Endothelial cell of umbilical vein (primary cell): ENCODE data around the gene PPP1R8. TPM values are rescaled to one million over a fixed set of nuclear protein-coding genes. Genes with fewer than 3 reads are reported as not detected.

ENCODE experiments used
- BruUV-seq: library from RNA; stranded (reverse); fragments of 400-500 nt; replicated peaks from 2 replicates; lab custom pipeline; 2021; lab: Mats Ljungman, UMichigan
- CTCF ChIA-PET: fragments of 300-600, 350-600 bp; sonication (Branson Sonifier 250); formaldehyde crosslinking; loops from one replicate; lab custom pipeline; 2021; ENCODE audit warnings: antibody characterized with exemption, inconsistent platforms; lab: Charles Lee
- POLR2A ChIA-PET: fragments of 300-600, 350-600 bp; sonication (Branson Sonifier 250); formaldehyde crosslinking; loops from one replicate; lab custom pipeline; 2021; ENCODE audit warnings: antibody characterized with exemption, inconsistent platforms; lab: Charles Lee
- DNase-seq: peaks from one replicate; pipeline ENCODE4 v3.0.0-alpha.2; 2011; ENCODE audit warnings: low read depth, low spot score
- FAIRE-seq: peaks from 2 replicates; lab custom pipeline; 2011; peaks lifted over from hg19 to GRCh38; lab: Jason Lieb, UNC
- H2AFZ ChIP-seq: 2 replicates; pipeline ENCODE4 v1.6.0; 2012; ENCODE audit warnings: low read depth, low read length, control low read depth, inconsistent platforms
- H3K27ac ChIP-seq: 2 replicates; pipeline ENCODE4 v1.5.1; 2011; ENCODE audit warnings: low read depth, mild to moderate bottlenecking, control low read depth, low read length, moderate library complexity; ENCODE audit not compliant: insufficient read depth
- H3K27me3 ChIP-seq, 2 experiments: 2 replicates each; pipeline versions ENCODE4 v1.6.0 to v1.6.1; 2011; ENCODE audit warnings: low read length in 2 of 2, mixed read lengths in 1 of 2; ENCODE audit not compliant: control insufficient read depth in 2 of 2, insufficient read depth in 2 of 2
- H3K36me3 ChIP-seq, 2 experiments: 2 replicates in 1 of 2; 3 replicates in 1 of 2; pipeline ENCODE4 v1.5.1; 2011; ENCODE audit warnings: low read length in 2 of 2, mild to moderate bottlenecking in 1 of 2, moderate library complexity in 1 of 2; ENCODE audit not compliant: control insufficient read depth in 2 of 2, insufficient read depth in 2 of 2; ENCODE audit errors: extremely low read depth in 1 of 2
- H3K4me1 ChIP-seq: 3 replicates; pipeline ENCODE4 v1.5.1; 2011; ENCODE audit warnings: mild to moderate bottlenecking, low read length; ENCODE audit not compliant: control insufficient read depth, insufficient read depth; ENCODE audit errors: extremely low read depth
- H3K4me2 ChIP-seq: 2 replicates; pipeline ENCODE4 v1.6.1; 2011; ENCODE audit warnings: low read length, control low read depth, mixed read lengths; ENCODE audit not compliant: insufficient read depth
- H3K4me3 ChIP-seq, 3 experiments: fragments of 200-600 bp in 1 of 3; sonication (generic), shearing (Covaris generic) in 1 of 3; replicated peaks in 1 of 3; 2 replicates each; pipeline ENCODE4 v1.5.1; 2011 to 2016; ENCODE audit warnings: control low read depth in 3 of 3, low read length in 3 of 3, mild to moderate bottlenecking in 2 of 3, inconsistent platforms in 1 of 3, low read depth in 1 of 3, moderate library complexity in 1 of 3; ENCODE audit not compliant: insufficient read depth in 1 of 3
- H3K79me2 ChIP-seq: 2 replicates; pipeline ENCODE4 v1.6.0; 2012; ENCODE audit warnings: low read length, inconsistent platforms; ENCODE audit not compliant: control insufficient read depth, insufficient read depth
- H3K9ac ChIP-seq: replicated peaks from 2 replicates; pipeline ENCODE3; 2011; ENCODE audit warnings: low read length, control low read depth; ENCODE audit not compliant: insufficient read depth; ENCODE audit errors: extremely low read depth
- H3K9me1 ChIP-seq: replicated peaks from 3 replicates; pipeline ENCODE4 v1.6.0; 2011; ENCODE audit warnings: mild to moderate bottlenecking, low read length; ENCODE audit not compliant: control insufficient read depth, insufficient read depth; ENCODE audit errors: extremely low read depth
- H3K9me3 ChIP-seq: replicated peaks from 2 replicates; pipeline ENCODE4 v1.5.1; 2012; ENCODE audit warnings: low read length, inconsistent platforms; ENCODE audit not compliant: control insufficient read depth, insufficient read depth
- H4K20me1 ChIP-seq: replicated peaks from 2 replicates; pipeline ENCODE3; 2011; ENCODE audit warnings: mild to moderate bottlenecking, low read length; ENCODE audit not compliant: control insufficient read depth, insufficient read depth; ENCODE audit errors: extremely low read depth
- EZH2 ChIP-seq: IDR thresholded peaks from 2 replicates; pipeline ENCODE4 v1.6.1; 2012; ENCODE audit warnings: borderline replicate concordance, low read depth, mild to moderate bottlenecking, moderate library complexity, low read length, inconsistent platforms; ENCODE audit not compliant: severe bottlenecking
- FOS ChIP-seq: IDR thresholded peaks from 2 replicates; pipeline ENCODE4 v1.6.1; 2011; ENCODE audit warnings: mild to moderate bottlenecking, low read length, moderate library complexity, borderline replicate concordance; ENCODE audit not compliant: insufficient read depth
- GATA2 ChIP-seq: IDR thresholded peaks from 2 replicates; pipeline ENCODE4 v1.7.0; 2011; ENCODE audit warnings: low read depth, mild to moderate bottlenecking, moderate library complexity, mixed read lengths, low read length; ENCODE audit not compliant: insufficient read length, insufficient read depth
- JUN ChIP-seq: IDR thresholded peaks from 2 replicates; pipeline ENCODE4 v1.6.1; 2011; ENCODE audit warnings: borderline replicate concordance, low read depth; ENCODE audit not compliant: insufficient read length, insufficient read depth
- MYC ChIP-seq: IDR thresholded peaks from one replicate; pipeline ENCODE4 v1.6.1; 2011; ENCODE audit warnings: mild to moderate bottlenecking, low read depth, low read length
- POLR2A ChIP-seq: IDR thresholded peaks from 2 replicates; pipeline ENCODE4 v1.6.1; 2012; ENCODE audit warnings: low read depth, mild to moderate bottlenecking, control low read depth, low read length
- POLR2AphosphoS5 ChIP-seq: IDR thresholded peaks from 2 replicates; pipeline ENCODE4 v1.6.1; 2012; ENCODE audit warnings: low read depth, mild to moderate bottlenecking, control low read depth, low read length, moderate library complexity; ENCODE audit not compliant: insufficient read depth
- dilution Hi-C: fragments of 300-500 bp; cut with MboI; formaldehyde crosslinking; loops from one replicate; pipeline ENCODE4 v1.15.0; 2019; ENCODE audit warnings: low sequenced_read_pairs; ENCODE audit not compliant: extremely low pct_ligation_motif_present
- intact Hi-C: fragments of 100-400 bp; cut with micrococcal nuclease; formaldehyde crosslinking; loops from one replicate; pipeline ENCODE4 v1.10.0; 2022
- polyA plus RNA-seq, 4 experiments: library from polyadenylated mRNA; depleted of rRNA in 3 of 4; stranded (reverse) in 3 of 4; unstranded in 1 of 4; fragments of >200 nt; gene quantifications; 2 replicates each; pipeline versions ENCODE4 v1.2.1 to v1.2.3, GENCODE V29; 2011 to 2012; ENCODE audit warnings: missing spikeins in 1 of 4
- total RNA-seq: library from RNA; stranded (reverse); gene quantifications from 2 replicates; pipeline ENCODE4 v1.2.3, GENCODE V29; 2021
- TF ChIP-seq, protein P1 (sequence below), 2 donors: IDR thresholded peaks; 1 replicate in 1 of 2; 2 replicates in 1 of 2; pipeline ENCODE4 v1.5.1; 2011; ENCODE audit warnings: low read length in 2 of 2, mild to moderate bottlenecking in 2 of 2, moderate library complexity in 2 of 2, control low read depth in 1 of 2, inconsistent platforms in 1 of 2, low read depth in 1 of 2; ENCODE audit not compliant: insufficient read depth in 1 of 2; ENCODE audit errors: extremely low read depth in 1 of 2
- TF ChIP-seq, protein P2 (sequence below): IDR thresholded peaks from 2 replicates; pipeline ENCODE4 v1.6.1; 2011; ENCODE audit not compliant: insufficient read depth, insufficient read length

The PPP1R8 gene
- total and polyA plus RNA-seq, 2 donors (not counting 3 experiments of a cell fraction or from before 2014, with no cell fraction given), result 39.0 to 48.5 TPM

DNA sequence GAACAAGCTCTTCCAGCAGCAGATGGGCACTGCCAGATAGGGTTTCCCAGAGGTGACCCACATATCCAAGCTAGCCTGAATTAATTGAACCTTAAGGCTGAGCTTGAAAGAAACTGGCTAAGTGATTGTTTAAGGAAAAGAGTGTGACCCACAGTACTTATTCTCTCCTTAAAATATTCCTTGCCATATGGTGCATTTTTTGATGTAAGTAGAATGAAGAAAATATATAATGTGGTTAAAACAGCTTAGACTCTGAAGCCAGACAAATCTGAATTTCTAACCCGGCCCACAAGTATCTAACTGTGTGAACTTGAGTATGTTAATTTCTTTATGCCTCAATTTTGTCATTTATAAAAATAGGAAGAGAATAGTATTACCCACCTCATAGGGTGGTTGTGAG, 4.9 kb downstream of the PPP1R8 start:
- FAIRE-seq (no peak), DNase-seq (no peak)
- no peak overlapping the region for H2AFZ ChIP-seq
- dilution Hi-C loops (no loop called here), intact Hi-C loops (no loop called here)
- no peak overlapping the region for H3K4me2 ChIP-seq
- H3K4me3 ChIP-seq, result no peak overlapping the region
- no peak for TF ChIP-seq POLR2A
- TF ChIP-seq MYC, result no peak
- TF ChIP-seq FOS, result no peak
- TF ChIP-seq GATA2, result no peak
- TF ChIP-seq POLR2AphosphoS5, result no peak
- TF ChIP-seq JUN, result no peak
- TF ChIP-seq EZH2, result no peak
- TF ChIP-seq, protein P1, sequence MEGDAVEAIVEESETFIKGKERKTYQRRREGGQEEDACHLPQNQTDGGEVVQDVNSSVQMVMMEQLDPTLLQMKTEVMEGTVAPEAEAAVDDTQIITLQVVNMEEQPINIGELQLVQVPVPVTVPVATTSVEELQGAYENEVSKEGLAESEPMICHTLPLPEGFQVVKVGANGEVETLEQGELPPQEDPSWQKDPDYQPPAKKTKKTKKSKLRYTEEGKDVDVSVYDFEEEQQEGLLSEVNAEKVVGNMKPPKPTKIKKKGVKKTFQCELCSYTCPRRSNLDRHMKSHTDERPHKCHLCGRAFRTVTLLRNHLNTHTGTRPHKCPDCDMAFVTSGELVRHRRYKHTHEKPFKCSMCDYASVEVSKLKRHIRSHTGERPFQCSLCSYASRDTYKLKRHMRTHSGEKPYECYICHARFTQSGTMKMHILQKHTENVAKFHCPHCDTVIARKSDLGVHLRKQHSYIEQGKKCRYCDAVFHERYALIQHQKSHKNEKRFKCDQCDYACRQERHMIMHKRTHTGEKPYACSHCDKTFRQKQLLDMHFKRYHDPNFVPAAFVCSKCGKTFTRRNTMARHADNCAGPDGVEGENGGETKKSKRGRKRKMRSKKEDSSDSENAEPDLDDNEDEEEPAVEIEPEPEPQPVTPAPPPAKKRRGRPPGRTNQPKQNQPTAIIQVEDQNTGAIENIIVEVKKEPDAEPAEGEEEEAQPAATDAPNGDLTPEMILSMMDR (IDR thresholded peaks at IDR 0.05; ENCODE audit: extremely low read depth in 1 of 2, insufficient read depth in 1 of 2, low read depth in 1 of 2, low read length in 2 of 2), result no peak
- TF ChIP-seq, protein P2, sequence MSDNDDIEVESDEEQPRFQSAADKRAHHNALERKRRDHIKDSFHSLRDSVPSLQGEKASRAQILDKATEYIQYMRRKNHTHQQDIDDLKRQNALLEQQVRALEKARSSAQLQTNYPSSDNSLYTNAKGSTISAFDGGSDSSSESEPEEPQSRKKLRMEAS, result no peak
- H4K20me1 ChIP-seq, result no peaks in the 10 kb centered on the region
- H3K36me3 ChIP-seq, result peaks cover 6% of the 10 kb centered on the region in 2 experiments
- POLR2A ChIA-PET, result no interaction called here
- peaks cover 17% of the 10 kb centered on the region for H3K4me1 ChIP-seq
- no peak overlapping the region for H3K27ac ChIP-seq
- H3K9ac ChIP-seq, result no peak overlapping the region
- BruUV-seq, result no TSS peak
- no peaks in the 10 kb centered on the region for H3K27me3 ChIP-seq
- CTCF ChIA-PET, result interaction anchor here (1.3 to 1.7 kb wide), 2 partner anchors 22 to 166 kb away, joined by 3 to 10 read pairs; no protein-coding TSS in a partner anchor
- H3K9me1 ChIP-seq, result no peaks in the 10 kb centered on the region
- peaks cover 67% of the 10 kb centered on the region for H3K79me2 ChIP-seq
- H3K9me3 ChIP-seq, result no peaks in the 10 kb centered on the region
